Fibroblast of mammary gland (primary cell): Measurements from ENCODE around the gene SYPL2.

ENCODE experiments used
- DNase-seq: peaks from one replicate; pipeline ENCODE4 v3.0.0-alpha.2; 2010; ENCODE audit warnings: low read depth
- H3K4me3 ChIP-seq: 2 replicates; pipeline ENCODE4 v1.5.1; 2011; ENCODE audit warnings: low read depth, mild to moderate bottlenecking, low read length, moderate library complexity; ENCODE audit not compliant: control insufficient read depth
- CTCF ChIP-seq: conservative IDR thresholded peaks from 2 replicates; pipeline ENCODE4 v1.5.1; 2011; ENCODE audit warnings: low read depth, low read length, inconsistent platforms; ENCODE audit not compliant: control insufficient read depth, insufficient read depth

SYPL2 gene

GRCh38 chr1:109522026-109522425 is 55.7 kb downstream of the SYPL2 start:
- no peak for DNase-seq
- no peak for TF ChIP-seq CTCF
- no peak overlapping the region for H3K4me3 ChIP-seq

GRCh38 chr1:109523706-109524105 is 57.4 kb downstream of the SYPL2 start:
- DNase-seq, result peak; percentile 42
- no peak overlapping the region for H3K4me3 ChIP-seq
- TF ChIP-seq CTCF, result no peak

- DNase-seq, result no peak
- TF ChIP-seq CTCF, result no peak
- H3K4me3 ChIP-seq, result no peak overlapping the region
Measured at GRCh38 chr1:109527098-109527811, 60.9 kb downstream of the SYPL2 start.

DNA sequence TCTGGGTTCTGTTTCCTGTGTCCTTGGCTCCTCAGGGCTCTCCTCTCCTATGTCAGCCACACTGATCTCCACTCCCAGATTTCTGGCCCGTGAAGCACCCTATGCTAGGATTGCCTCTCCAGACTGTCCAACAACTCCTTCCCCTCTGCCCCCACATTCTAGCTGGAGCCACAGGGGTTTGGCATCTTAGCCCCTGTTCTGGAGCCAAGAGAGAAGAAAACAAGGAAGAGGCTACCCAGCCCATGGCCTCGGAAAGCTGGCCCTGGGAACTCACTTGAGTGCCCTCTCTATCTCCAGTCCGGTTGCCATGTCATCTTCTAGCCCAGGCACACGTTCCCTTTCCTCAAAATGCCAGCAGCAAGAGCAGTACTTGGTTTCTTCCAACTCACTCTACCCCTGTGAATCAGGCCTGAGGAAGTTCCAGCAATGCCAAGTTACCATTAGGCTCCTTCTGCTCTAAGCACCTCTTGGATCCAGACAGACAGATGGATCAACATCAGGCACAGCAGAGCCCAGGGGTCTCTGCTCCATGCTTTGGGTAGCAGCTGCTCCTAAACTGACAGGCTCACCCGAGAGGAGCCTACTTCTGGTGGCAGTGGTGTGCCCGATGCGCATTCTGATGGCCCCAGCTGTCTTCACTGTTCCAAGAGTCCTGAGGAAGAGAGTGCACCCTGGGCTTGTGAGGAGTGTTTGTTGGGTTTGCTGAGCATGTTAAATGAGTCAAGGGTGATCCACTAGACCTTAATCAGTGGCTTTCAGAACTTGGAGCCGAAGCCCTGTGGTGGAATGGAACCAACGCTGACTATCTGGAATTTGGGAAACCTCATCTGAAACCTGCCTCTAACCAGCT is 61.7 kb downstream of the SYPL2 start:
- TF ChIP-seq CTCF, result no peak
- H3K4me3 ChIP-seq, result no peak overlapping the region
- no peak for DNase-seq

DNA sequence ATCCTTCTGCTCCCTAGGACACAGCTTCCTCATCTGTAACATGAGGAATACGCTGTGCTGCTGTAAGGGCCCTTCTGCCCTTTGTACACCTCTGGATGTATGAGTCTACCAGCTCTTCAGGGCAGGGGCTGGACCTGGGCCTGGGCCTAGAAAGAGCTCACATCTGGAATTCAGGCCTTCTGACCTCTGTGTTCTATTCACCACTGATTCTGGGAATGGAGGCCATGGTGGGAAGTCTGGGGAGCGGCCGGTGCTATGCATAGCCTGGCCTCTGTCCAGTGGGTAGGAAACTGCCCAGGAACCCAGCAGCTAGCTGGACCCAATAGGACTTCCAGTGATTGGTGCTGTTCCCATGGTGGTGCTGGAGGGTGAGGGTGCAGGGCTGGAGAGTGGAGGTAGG is 62.4 kb downstream of the SYPL2 start:
- DNase-seq, result peak; percentile 33
- H3K4me3 ChIP-seq, result no peak overlapping the region
- TF ChIP-seq CTCF, result no peak

DNA sequence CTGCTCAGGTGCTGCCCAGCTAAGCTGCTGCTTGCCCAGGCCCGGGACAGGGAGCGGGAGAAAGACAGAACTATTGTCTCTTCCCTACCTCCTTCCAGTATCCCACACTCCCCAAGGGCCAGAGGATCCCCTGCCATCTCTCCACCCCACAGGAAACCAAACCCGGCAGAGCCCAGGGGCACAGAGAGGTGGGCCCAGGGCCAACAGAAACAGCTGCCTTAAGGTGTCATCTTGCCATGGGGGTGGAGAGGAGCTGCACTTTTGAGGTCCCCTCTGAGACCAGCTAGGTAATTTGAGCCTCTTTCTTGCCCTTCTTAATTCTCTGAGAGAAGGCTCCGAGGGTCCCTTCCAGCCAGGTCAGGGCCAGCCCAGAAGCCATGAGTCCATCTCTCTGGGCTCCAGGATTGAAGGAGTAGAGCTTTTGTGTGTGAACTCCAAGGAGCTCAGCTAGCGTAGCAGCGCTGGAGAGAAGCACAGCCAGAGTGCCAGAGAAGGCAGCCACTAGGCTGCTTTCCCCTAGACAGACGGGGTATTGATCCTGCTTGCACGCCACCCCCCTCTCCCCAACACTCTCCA is 63.6 kb downstream of the SYPL2 start:
- no peak for DNase-seq
- no peak overlapping the region for H3K4me3 ChIP-seq
- no peak for TF ChIP-seq CTCF
